Neural cell (in vitro differentiated cells): Measurements from ENCODE around the gene GYPE.
"Not testable (repeated sequence)": the region's sequence is repeated elsewhere in the genome, so short reads cannot be mapped to it uniquely, and the experiment has no call there.

Experiments
- CTCF ChIP-seq: fragments of 450-650 bp; IDR thresholded peaks from 2 replicates; pipeline ENCODE4 v1.5.1; 2014; ENCODE audit warnings: antibody characterized with exemption, mild to moderate bottlenecking, moderate library complexity; ENCODE audit not compliant: poor library complexity, severe bottlenecking
- EP300 ChIP-seq: fragments of 450-650 bp; conservative IDR thresholded peaks from 2 replicates; pipeline ENCODE4 v1.6.1; 2014; ENCODE audit warnings: antibody characterized with exemption, mild to moderate bottlenecking, moderate library complexity; ENCODE audit not compliant: poor library complexity, severe bottlenecking
- EZH2 ChIP-seq: fragments of 200-600, 300-800 bp; shearing (Covaris generic), sonication (generic); IDR thresholded peaks from 2 replicates; pipeline ENCODE4 v1.6.1; 2014; ENCODE audit warnings: antibody characterized with exemption, low read length, borderline replicate concordance, mild to moderate bottlenecking; ENCODE audit not compliant: insufficient read depth, poor library complexity, severe bottlenecking
- POLR2AphosphoS5 ChIP-seq: IDR thresholded peaks from 2 replicates; pipeline ENCODE4 v1.6.1; 2012
- RAD21 ChIP-seq: fragments of 450-650 bp; conservative IDR thresholded peaks from 2 replicates; pipeline ENCODE4 v1.6.1; 2014; ENCODE audit warnings: antibody characterized with exemption, mild to moderate bottlenecking, moderate library complexity
- SMC3 ChIP-seq: fragments of 450-650 bp; conservative IDR thresholded peaks from 2 replicates; pipeline ENCODE4 v1.6.1; 2014; ENCODE audit warnings: antibody characterized with exemption, mild to moderate bottlenecking, moderate library complexity; ENCODE audit not compliant: poor library complexity

- TF ChIP-seq EZH2, CTCF, RAD21, SMC3: not testable (repeated sequence)
- TF ChIP-seq EP300: peak; percentile 82
- peak; percentile 65 for TF ChIP-seq POLR2AphosphoS5
Observed at GRCh38 chr4:143938890-143939289, 33.5 kb upstream of the GYPE start.
